Measurements from ENCODE around the gene ATG2A.

GRCh38 chr11:64916040-64916774 is 802 bp downstream of the ATG2A start:
- TF ChIP-seq CTCF (IDR thresholded peaks at IDR 0.05; ENCODE audit: insufficient read depth, low read depth, low read length), result no peak
- no peak for TF ChIP-seq EZH2 (IDR thresholded peaks at IDR 0.05; ENCODE audit: insufficient read depth, low read length)

Measured in astrocyte (in vitro differentiated cells and primary cell).